ENCODE results near the gene OR2Y1.
"Not testable (repeated sequence)": the region's sequence is repeated elsewhere in the genome, so short reads cannot be mapped to it uniquely, and the experiment has no call there.

OR2Y1 gene

DNA sequence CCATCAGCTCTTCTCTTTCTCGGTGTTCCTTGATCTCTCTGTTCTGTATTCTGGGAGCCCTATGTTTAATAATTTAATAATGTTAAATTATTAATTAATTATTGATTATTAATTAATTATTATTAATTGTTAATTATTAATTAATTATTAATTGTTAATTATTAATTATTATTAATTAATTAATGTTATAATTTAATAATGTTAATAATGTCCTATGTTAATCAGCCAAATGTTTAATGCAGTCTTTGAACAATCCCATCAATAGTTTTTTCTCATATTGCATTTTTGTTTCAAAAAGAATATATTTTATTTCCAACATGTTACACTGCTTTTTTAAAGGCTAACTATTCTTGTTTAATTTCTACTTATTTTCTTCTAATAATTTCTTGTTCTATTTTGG is 36.5 kb upstream of the OR2Y1 start:
- in situ Hi-C loops (cut with MboI; ENCODE audit: low sequenced_read_pairs, unreplicated experiment): no loop called here
- no peak for TF ChIP-seq CTCF (IDR thresholded peaks at IDR 0.05; ENCODE audit: borderline replicate concordance, control extremely low read depth, extremely low read depth, insufficient read depth, missing control alignments)
- DNase-seq (ENCODE audit: low spot score): no peak

DNA sequence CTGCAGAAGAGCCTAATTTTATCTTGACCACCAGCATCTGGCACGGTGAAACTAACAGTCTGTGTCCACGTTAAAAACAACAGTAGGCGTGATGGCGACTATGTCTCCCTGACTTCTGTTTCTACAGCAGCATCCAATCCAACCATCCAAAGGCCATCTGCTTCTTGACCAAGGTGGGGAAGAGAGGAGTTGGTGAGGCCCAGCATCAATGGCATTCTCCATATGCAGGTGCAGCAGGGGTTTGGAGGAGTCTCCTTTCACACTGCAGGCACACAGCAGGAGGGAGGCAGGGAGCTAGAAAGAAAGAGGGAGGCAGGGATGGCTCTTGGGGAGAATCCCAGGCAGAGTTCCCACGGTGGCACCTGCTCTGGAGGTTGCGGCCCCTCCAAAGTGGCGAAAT is 35.8 kb upstream of the OR2Y1 start:
- no peak for DNase-seq (ENCODE audit: low spot score)
- in situ Hi-C loops (cut with MboI; ENCODE audit: low sequenced_read_pairs, unreplicated experiment): no loop called here
- TF ChIP-seq CTCF (IDR thresholded peaks at IDR 0.05; ENCODE audit: borderline replicate concordance, control extremely low read depth, extremely low read depth, insufficient read depth, missing control alignments): no peak

- no peak for DNase-seq (ENCODE audit: low spot score)
- no peak for TF ChIP-seq CTCF (IDR thresholded peaks at IDR 0.05; ENCODE audit: borderline replicate concordance, control extremely low read depth, extremely low read depth, insufficient read depth, missing control alignments)
- in situ Hi-C loops (cut with MboI; ENCODE audit: low sequenced_read_pairs, unreplicated experiment): no loop called here
These were observed 32.0 kb upstream of the OR2Y1 start for GRCh38 chr5:180771839-180772238.

DNA sequence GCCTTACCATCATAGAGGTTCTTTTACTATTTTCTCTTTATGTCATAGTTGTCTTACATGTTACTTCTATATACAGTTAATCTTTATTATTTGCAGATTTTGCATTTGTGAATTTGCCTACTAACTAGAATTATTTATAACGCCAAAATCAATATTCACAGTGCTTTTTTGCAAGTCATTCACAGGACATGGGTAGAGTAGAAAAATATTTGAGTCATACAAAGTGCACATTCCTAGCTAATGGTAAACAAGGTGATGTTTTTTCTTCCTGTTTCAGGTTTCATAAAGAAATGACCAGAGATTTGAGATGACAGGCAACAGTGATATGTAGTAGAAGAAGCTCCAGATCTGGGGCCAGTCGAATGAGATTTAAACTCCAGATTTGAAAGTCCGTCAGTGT is 30.0 kb upstream of the OR2Y1 start:
- no peak for TF ChIP-seq CTCF (IDR thresholded peaks at IDR 0.05; ENCODE audit: borderline replicate concordance, control extremely low read depth, extremely low read depth, insufficient read depth, missing control alignments)
- DNase-seq (ENCODE audit: low spot score): no peak
- in situ Hi-C loops (cut with MboI; ENCODE audit: low sequenced_read_pairs, unreplicated experiment): no loop called here

DNA sequence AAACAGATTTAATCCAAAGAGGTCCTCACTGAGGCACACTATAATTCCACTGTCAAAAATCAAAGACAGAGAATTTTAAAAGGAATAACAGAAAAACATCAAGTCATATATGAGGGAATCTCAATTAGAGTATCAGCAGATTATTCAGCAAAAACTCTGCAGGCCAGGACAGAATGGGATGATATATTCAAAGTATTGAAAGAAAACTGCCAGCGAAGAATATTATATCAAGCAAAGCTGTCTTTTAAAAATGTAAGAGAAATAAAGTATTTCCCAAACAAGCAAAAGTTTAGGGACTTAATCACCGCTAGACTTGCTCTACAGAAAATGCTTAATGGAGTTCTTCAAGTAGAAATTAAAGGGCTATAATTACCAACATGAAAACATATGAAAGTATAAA is 15.7 kb upstream of the OR2Y1 start:
- DNase-seq (ENCODE audit: low spot score): no peak
- no peak for TF ChIP-seq CTCF (IDR thresholded peaks at IDR 0.05; ENCODE audit: borderline replicate concordance, control extremely low read depth, extremely low read depth, insufficient read depth, missing control alignments)
- in situ Hi-C loops (cut with MboI; ENCODE audit: low sequenced_read_pairs, unreplicated experiment): no loop called here

GRCh38 chr5:180744253-180744652 is 4.4 kb upstream of the OR2Y1 start:
- in situ Hi-C loops (cut with MboI; ENCODE audit: low sequenced_read_pairs, unreplicated experiment): no loop called here
- TF ChIP-seq CTCF (IDR thresholded peaks at IDR 0.05; ENCODE audit: borderline replicate concordance, control extremely low read depth, extremely low read depth, insufficient read depth, missing control alignments): no peak
- DNase-seq (ENCODE audit: low spot score): no peak

DNA sequence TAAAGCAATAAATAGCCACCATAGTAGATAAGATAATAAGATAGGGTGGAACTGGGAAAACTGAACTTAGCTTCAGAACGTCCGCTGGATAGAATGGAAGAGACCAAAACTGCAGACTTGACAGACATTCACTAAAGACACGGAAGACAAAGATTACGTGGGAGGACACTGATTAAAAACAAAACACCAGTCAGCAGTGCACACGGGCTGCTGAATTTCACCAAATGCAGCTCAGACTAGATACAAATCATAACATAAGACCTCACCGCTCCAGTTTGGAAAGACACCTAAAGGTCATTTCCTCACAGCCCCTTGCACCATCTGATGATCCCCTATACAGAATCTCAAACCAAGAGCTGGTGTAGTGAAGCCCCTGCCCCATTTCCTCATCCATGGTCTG is 2.9 kb upstream of the OR2Y1 start:
- DNase-seq (ENCODE audit: low spot score): no peak
- TF ChIP-seq CTCF (IDR thresholded peaks at IDR 0.05; ENCODE audit: borderline replicate concordance, control extremely low read depth, extremely low read depth, insufficient read depth, missing control alignments): no peak
- in situ Hi-C loops (cut with MboI; ENCODE audit: low sequenced_read_pairs, unreplicated experiment): no loop called here

- DNase-seq (ENCODE audit: low spot score); in situ Hi-C loops (cut with MboI; ENCODE audit: low sequenced_read_pairs, unreplicated experiment): not testable (repeated sequence)
These were observed 1.1 kb upstream of the OR2Y1 start for GRCh38 chr5:180740953-180741352.
